Neural progenitor cell (in vitro differentiated cells): Measurements from ENCODE around the gene TMEM131L. TPM values are rescaled to one million over a fixed set of nuclear protein-coding genes. Genes with fewer than 3 reads are reported as not detected.

Experiments used
- DNase-seq: peaks from one replicate; pipeline ENCODE4 v3.0.0-alpha.2; 2016; ENCODE audit warnings: low spot score
- H2AFZ ChIP-seq: fragments of 200-600 bp; sonication (generic); replicated peaks from 2 replicates; pipeline ENCODE4 v1.6.1; 2016; ENCODE audit warnings: antibody characterized with exemption
- H3F3A ChIP-seq: fragments of 200-600 bp; sonication (generic); 2 replicates; pipeline ENCODE4 v1.6.1; 2016; ENCODE audit warnings: antibody characterized with exemption, low read depth
- H3K27ac ChIP-seq: fragments of 200-600 bp; sonication (generic); 2 replicates; pipeline ENCODE4 v1.5.1; 2016; ENCODE audit warnings: mild to moderate bottlenecking
- H3K27me3 ChIP-seq: fragments of 200-600 bp; sonication (generic); 2 replicates; pipeline ENCODE4 v1.6.1; 2016; ENCODE audit warnings: mild to moderate bottlenecking, moderate library complexity
- H3K36me3 ChIP-seq: fragments of 200-600 bp; sonication (generic); 2 replicates; pipeline ENCODE4 v1.5.1; 2016
- H3K4me1 ChIP-seq: fragments of 200-600 bp; sonication (generic); 2 replicates; pipeline ENCODE4 v1.6.1; 2016; ENCODE audit warnings: mixed run types
- H3K4me2 ChIP-seq: fragments of 200-600 bp; sonication (generic); 2 replicates; pipeline ENCODE4 v1.6.1; 2016
- H3K4me3 ChIP-seq: fragments of 200-600 bp; sonication (generic); 2 replicates; pipeline ENCODE4 v1.5.1; 2016
- H3K79me2 ChIP-seq: fragments of 200-600 bp; sonication (generic); 2 replicates; pipeline ENCODE4 v1.6.1; 2016; ENCODE audit warnings: low read depth
- H3K9ac ChIP-seq: fragments of 200-600 bp; sonication (generic); 2 replicates; pipeline ENCODE4 v1.6.1; 2016
- H3K9me3 ChIP-seq: fragments of 200-600 bp; sonication (generic); 2 replicates; pipeline ENCODE4 v1.5.1; 2016; ENCODE audit warnings: low read depth
- H4K20me1 ChIP-seq: fragments of 200-600 bp; sonication (generic); 2 replicates; pipeline ENCODE4 v1.6.1; 2016; ENCODE audit warnings: low read depth
- H3K27ac Mint-ChIP-seq: 3 replicates; pipeline ENCODE4 v1.8.0; 2021; ENCODE audit warnings: mixed read lengths
- H3K27me3 Mint-ChIP-seq: 2 replicates; pipeline ENCODE4 v1.8.0; 2022; ENCODE audit warnings: low read depth, mild to moderate bottlenecking, inconsistent platforms, moderate library complexity, mixed read lengths; ENCODE audit not compliant: insufficient read depth
- H3K36me3 Mint-ChIP-seq: 3 replicates; pipeline ENCODE4 v1.8.0; 2021; ENCODE audit warnings: mixed read lengths
- H3K4me1 Mint-ChIP-seq: 3 replicates; pipeline ENCODE4 v1.8.0; 2021; ENCODE audit warnings: mixed read lengths
- H3K4me3 Mint-ChIP-seq: 3 replicates; pipeline ENCODE4 v1.8.0; 2021; ENCODE audit warnings: mild to moderate bottlenecking, moderate library complexity, mixed read lengths
- H3K9me3 Mint-ChIP-seq: 3 replicates; pipeline ENCODE4 v1.8.0; 2020; ENCODE audit warnings: mixed read lengths
- EZH2 ChIP-seq: fragments of 200-600 bp; sonication (generic); IDR thresholded peaks from 2 replicates; pipeline ENCODE4 v1.6.1; 2017; ENCODE audit warnings: antibody characterized with exemption, mild to moderate bottlenecking, moderate library complexity
- EZH2phosphoT487 ChIP-seq: fragments of 200-600 bp; sonication (generic); IDR thresholded peaks from 2 replicates; pipeline ENCODE4 v1.6.1; 2017; ENCODE audit warnings: antibody characterized with exemption
- total RNA-seq: library from RNA; depleted of rRNA; stranded (reverse); fragments of >200 nt; gene quantifications from 2 replicates; pipeline ENCODE4 v1.2.3, GENCODE V29; 2015; ENCODE audit warnings: low replicate concordance
- TF ChIP-seq, protein P1 (sequence below): fragments of 200-600 bp; sonication (generic); IDR thresholded peaks from 2 replicates; pipeline ENCODE4 v1.5.1; 2017; ENCODE audit warnings: antibody characterized with exemption, mild to moderate bottlenecking

The TMEM131L gene
- total RNA-seq, 1 donor from 2014 or later, result 14.8 TPM

DNA sequence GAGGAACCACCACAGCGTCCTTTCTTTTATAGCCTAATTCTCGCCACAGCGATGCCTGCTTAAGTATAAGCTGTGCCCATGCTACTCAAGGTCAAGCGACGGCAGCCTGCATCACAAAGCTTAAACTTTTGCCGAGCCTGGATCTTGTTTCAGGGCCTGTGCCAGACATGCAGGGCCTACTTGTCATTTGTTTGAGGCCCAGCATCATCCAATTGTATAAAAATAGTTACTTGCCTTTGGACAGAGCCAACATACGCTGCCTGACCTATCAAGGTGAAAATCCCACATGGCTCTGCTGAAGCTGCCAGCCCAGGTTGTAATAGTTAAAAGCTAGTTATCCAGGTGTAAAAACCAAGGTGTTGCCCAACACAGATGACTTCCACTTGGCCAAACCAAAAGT lies 107.1 kb downstream of the TMEM131L start:
- Histone ChIP-seq H3K36me3 (no peaks in the 10 kb centered on the region), H3K27me3 (no peaks in the 10 kb centered on the region), H3F3A (no peaks in the 10 kb centered on the region), H3K27ac (no peak overlapping the region), H3K79me2 (no peaks in the 10 kb centered on the region), H4K20me1 (no peaks in the 10 kb centered on the region), H3K4me2 (no peak overlapping the region), H3K4me1 (peaks cover 3% of the 10 kb centered on the region), H3K9me3 (no peaks in the 10 kb centered on the region), H3K4me3 (no peak overlapping the region), H3K9ac (no peak overlapping the region), H2AFZ (no peak overlapping the region)
- DNase-seq, result no peak
- H3K27ac Mint-ChIP-seq, result no peak overlapping the region
- peaks cover 3% of the 10 kb centered on the region for H3K27me3 Mint-ChIP-seq
- no peaks in the 10 kb centered on the region for H3K9me3 Mint-ChIP-seq
- no peak for TF ChIP-seq EZH2
- no peak for TF ChIP-seq EZH2phosphoT487
- TF ChIP-seq, protein P1, sequence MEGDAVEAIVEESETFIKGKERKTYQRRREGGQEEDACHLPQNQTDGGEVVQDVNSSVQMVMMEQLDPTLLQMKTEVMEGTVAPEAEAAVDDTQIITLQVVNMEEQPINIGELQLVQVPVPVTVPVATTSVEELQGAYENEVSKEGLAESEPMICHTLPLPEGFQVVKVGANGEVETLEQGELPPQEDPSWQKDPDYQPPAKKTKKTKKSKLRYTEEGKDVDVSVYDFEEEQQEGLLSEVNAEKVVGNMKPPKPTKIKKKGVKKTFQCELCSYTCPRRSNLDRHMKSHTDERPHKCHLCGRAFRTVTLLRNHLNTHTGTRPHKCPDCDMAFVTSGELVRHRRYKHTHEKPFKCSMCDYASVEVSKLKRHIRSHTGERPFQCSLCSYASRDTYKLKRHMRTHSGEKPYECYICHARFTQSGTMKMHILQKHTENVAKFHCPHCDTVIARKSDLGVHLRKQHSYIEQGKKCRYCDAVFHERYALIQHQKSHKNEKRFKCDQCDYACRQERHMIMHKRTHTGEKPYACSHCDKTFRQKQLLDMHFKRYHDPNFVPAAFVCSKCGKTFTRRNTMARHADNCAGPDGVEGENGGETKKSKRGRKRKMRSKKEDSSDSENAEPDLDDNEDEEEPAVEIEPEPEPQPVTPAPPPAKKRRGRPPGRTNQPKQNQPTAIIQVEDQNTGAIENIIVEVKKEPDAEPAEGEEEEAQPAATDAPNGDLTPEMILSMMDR, result no peak
- no peaks in the 10 kb centered on the region for H3K36me3 Mint-ChIP-seq
- no peak overlapping the region for H3K4me3 Mint-ChIP-seq
- peaks cover 6% of the 10 kb centered on the region for H3K4me1 Mint-ChIP-seq

DNA sequence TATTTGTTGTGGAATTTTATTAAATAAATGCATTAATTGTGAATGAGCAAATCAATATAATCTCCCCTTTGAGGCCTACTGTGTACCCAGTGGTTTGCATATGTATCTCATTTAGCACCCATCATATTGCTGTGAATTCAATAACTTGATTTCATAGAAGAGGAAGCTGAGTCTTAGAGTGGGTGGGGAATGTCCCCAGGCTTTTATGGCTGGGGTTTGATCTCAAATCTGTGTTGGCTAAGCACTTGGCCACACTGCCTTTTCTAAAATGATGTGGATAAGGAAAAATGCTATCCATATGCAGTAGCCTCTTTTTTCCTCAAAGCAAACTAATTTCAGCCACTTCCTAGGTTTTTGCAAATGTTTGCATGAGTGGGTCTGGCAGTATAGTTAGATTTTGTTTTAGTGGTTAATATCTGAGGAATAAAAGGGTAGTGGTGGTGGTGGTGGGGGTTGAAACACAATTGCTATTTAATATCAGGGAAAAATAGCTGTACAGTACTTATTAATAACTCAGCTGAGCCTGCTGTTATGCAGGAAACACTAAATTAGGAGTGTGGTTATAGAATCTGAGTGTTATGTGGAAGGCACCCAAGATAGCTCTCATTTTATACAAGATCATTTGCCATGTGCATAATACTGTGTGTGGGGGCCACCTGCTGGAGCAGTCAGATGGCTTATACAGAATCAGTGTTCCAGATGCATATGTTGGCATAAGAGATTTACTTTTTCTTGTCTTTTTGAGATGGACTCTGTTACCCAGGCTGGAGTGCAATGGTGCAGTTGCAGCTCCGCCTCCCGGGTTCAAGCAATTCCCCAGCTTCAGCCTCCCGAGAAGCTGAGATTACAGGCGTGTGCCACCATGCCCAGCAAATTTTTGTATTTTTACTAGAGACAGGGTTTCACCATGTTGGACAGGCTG lies 108.0 kb downstream of the TMEM131L start:
- no peaks in the 10 kb centered on the region for H3F3A ChIP-seq
- H4K20me1 ChIP-seq, result no peaks in the 10 kb centered on the region
- Mint-ChIP-seq H3K4me1 (peaks cover 4% of the 10 kb centered on the region), H3K4me3 (no peak overlapping the region), H3K27ac (peak overlapping the region; percentile 50), H3K36me3 (no peaks in the 10 kb centered on the region), H3K9me3 (no peaks in the 10 kb centered on the region), H3K27me3 (peaks cover 2% of the 10 kb centered on the region)
- no peaks in the 10 kb centered on the region for H3K27me3 ChIP-seq
- no peak overlapping the region for H3K4me2 ChIP-seq
- no peak overlapping the region for H2AFZ ChIP-seq
- no peak overlapping the region for H3K9ac ChIP-seq
- H3K27ac ChIP-seq, result no peak overlapping the region
- H3K9me3 ChIP-seq, result no peaks in the 10 kb centered on the region
- H3K4me1 ChIP-seq, result no peaks in the 10 kb centered on the region
- DNase-seq, result peak; percentile 16
- no peaks in the 10 kb centered on the region for H3K36me3 ChIP-seq
- H3K79me2 ChIP-seq, result no peaks in the 10 kb centered on the region
- H3K4me3 ChIP-seq, result no peak overlapping the region
- TF ChIP-seq, protein P1, result peak; percentile 48
- TF ChIP-seq EZH2 (no peak), EZH2phosphoT487 (no peak)

DNA sequence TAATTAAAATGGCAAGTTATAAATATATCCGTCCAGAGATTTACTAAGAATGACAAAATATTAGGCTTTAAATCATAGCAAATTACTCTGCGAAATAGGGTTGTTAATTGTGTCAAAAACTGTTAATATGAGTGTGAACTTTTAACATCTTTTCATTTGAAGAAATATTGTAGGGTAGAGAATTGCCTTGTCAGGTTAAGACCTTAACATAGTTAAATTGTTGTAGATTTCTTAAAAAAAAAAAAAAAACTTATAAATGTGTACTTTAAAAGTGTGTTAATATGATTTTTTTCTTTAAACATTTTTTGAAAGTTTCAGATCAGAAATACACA lies 110.2 kb downstream of the TMEM131L start:
- H3K27me3 Mint-ChIP-seq, result peaks cover 5% of the 10 kb centered on the region
- no peaks in the 10 kb centered on the region for H3K27me3 ChIP-seq
- no peaks in the 10 kb centered on the region for H3K9me3 ChIP-seq
- H3K4me1 Mint-ChIP-seq, result peaks cover 4% of the 10 kb centered on the region
- no peaks in the 10 kb centered on the region for H3K9me3 Mint-ChIP-seq
- H3K4me3 ChIP-seq, result no peak overlapping the region
- H3K27ac Mint-ChIP-seq, result peak overlapping the region; percentile 76
- H3K79me2 ChIP-seq, result no peaks in the 10 kb centered on the region
- H2AFZ ChIP-seq, result no peak overlapping the region
- H3K27ac ChIP-seq, result no peak overlapping the region
- H3K4me2 ChIP-seq, result no peak overlapping the region
- H3K36me3 ChIP-seq, result no peaks in the 10 kb centered on the region
- DNase-seq, result no peak
- H3K9ac ChIP-seq, result no peak overlapping the region
- H4K20me1 ChIP-seq, result no peaks in the 10 kb centered on the region
- H3F3A ChIP-seq, result no peaks in the 10 kb centered on the region
- TF ChIP-seq EZH2, result no peak
- TF ChIP-seq, protein P1, result no peak
- no peak for TF ChIP-seq EZH2phosphoT487
- H3K4me3 Mint-ChIP-seq, result no peak overlapping the region
- H3K36me3 Mint-ChIP-seq, result peaks cover 3% of the 10 kb centered on the region
- H3K4me1 ChIP-seq, result no peaks in the 10 kb centered on the region
